WTC11 (cell line): ENCODE data around the gene DDC.

Experiments
- CBFB ChIP-seq: sonication (generic); formaldehyde crosslinking; IDR thresholded peaks from 2 replicates; pipeline ENCODE4 v1.8.1; 2022; ENCODE audit warnings: mild to moderate bottlenecking, low read depth, missing genetic modification reagents
- CREB1 ChIP-seq: sonication (generic); formaldehyde crosslinking; IDR thresholded peaks from 2 replicates; pipeline ENCODE4 v1.8.0; 2023; ENCODE audit warnings: mild to moderate bottlenecking, missing genetic modification reagents
- CREM ChIP-seq: sonication (generic); formaldehyde crosslinking; IDR thresholded peaks from 2 replicates; pipeline ENCODE4 v1.8.1; 2022; ENCODE audit warnings: mild to moderate bottlenecking, missing genetic modification reagents, moderate library complexity
- ELF4 ChIP-seq: sonication (generic); formaldehyde crosslinking; IDR thresholded peaks from 2 replicates; pipeline ENCODE4 v1.8.1; 2022; ENCODE audit warnings: low read depth, mild to moderate bottlenecking, moderate library complexity, missing genetic modification reagents
- ESRRA ChIP-seq: sonication (generic); formaldehyde crosslinking; IDR thresholded peaks from 2 replicates; pipeline ENCODE4 v1.8.1; 2022; ENCODE audit warnings: mild to moderate bottlenecking, missing genetic modification reagents, borderline replicate concordance
- NR2C2 ChIP-seq: sonication (generic); formaldehyde crosslinking; IDR thresholded peaks from 2 replicates; pipeline ENCODE4 v1.8.0; 2022; ENCODE audit warnings: mild to moderate bottlenecking, missing genetic modification reagents
- NR3C1 ChIP-seq: sonication (generic); formaldehyde crosslinking; conservative IDR thresholded peaks from 2 replicates; pipeline ENCODE4 v1.8.1; 2023; ENCODE audit warnings: low read depth, mild to moderate bottlenecking, missing genetic modification reagents
- SP1 ChIP-seq: sonication (generic); formaldehyde crosslinking; conservative IDR thresholded peaks from 2 replicates; pipeline ENCODE4 v1.8.1; 2022; ENCODE audit warnings: missing genetic modification reagents
- TEAD4 ChIP-seq: sonication (generic); formaldehyde crosslinking; IDR thresholded peaks from 2 replicates; pipeline ENCODE4 v1.8.0; 2022; ENCODE audit warnings: mild to moderate bottlenecking, missing genetic modification reagents
- ZNF138 ChIP-seq: sonication (generic); formaldehyde crosslinking; conservative IDR thresholded peaks from 2 replicates; pipeline ENCODE4 v1.8.1; 2022; ENCODE audit warnings: mild to moderate bottlenecking, moderate library complexity, missing genetic modification reagents
- TF ChIP-seq, protein P1 (sequence below): fragments of 200-600 bp; IDR thresholded peaks from 2 replicates; pipeline ENCODE4 v1.8.0; 2022; ENCODE audit warnings: antibody characterized with exemption
- TF ChIP-seq, protein P2 (sequence below): sonication (generic); formaldehyde crosslinking; conservative IDR thresholded peaks from 2 replicates; pipeline ENCODE4 v1.8.1; 2022; ENCODE audit warnings: mild to moderate bottlenecking, missing genetic modification reagents
- TF ChIP-seq, protein P3 (sequence below): sonication (generic); formaldehyde crosslinking; IDR thresholded peaks from 2 replicates; pipeline ENCODE4 v1.8.0; 2022; ENCODE audit warnings: mild to moderate bottlenecking, missing genetic modification reagents
- TF ChIP-seq, protein P4 (sequence below): sonication (generic); formaldehyde crosslinking; IDR thresholded peaks from 2 replicates; pipeline ENCODE4 v1.8.1; 2023; ENCODE audit warnings: mild to moderate bottlenecking, missing genetic modification reagents, moderate library complexity

DNA sequence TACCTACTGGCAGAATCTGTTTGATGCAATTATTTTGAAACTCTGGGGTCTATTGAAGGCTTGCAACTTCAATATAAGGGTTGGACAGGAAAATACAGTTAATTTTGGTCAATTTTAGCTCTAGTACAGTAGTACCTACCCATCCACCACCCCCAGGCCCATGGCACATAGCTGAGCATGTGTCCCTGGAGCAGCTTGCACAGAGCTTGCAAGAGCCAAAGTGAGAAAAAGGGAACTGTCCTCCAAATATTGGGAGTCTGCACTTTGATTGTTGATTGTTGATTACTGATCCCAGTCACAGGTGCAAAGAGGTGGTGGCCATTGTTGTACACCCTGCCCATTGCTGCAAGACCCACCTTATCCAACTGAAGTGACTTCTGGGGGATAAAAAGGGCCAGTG is 52.8 kb downstream of the DDC start:
- TF ChIP-seq, protein P1, sequence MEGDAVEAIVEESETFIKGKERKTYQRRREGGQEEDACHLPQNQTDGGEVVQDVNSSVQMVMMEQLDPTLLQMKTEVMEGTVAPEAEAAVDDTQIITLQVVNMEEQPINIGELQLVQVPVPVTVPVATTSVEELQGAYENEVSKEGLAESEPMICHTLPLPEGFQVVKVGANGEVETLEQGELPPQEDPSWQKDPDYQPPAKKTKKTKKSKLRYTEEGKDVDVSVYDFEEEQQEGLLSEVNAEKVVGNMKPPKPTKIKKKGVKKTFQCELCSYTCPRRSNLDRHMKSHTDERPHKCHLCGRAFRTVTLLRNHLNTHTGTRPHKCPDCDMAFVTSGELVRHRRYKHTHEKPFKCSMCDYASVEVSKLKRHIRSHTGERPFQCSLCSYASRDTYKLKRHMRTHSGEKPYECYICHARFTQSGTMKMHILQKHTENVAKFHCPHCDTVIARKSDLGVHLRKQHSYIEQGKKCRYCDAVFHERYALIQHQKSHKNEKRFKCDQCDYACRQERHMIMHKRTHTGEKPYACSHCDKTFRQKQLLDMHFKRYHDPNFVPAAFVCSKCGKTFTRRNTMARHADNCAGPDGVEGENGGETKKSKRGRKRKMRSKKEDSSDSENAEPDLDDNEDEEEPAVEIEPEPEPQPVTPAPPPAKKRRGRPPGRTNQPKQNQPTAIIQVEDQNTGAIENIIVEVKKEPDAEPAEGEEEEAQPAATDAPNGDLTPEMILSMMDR = no peak
- TF ChIP-seq, protein P2, sequence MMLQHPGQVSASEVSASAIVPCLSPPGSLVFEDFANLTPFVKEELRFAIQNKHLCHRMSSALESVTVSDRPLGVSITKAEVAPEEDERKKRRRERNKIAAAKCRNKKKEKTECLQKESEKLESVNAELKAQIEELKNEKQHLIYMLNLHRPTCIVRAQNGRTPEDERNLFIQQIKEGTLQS = no peak
- no peak for TF ChIP-seq CREM
- TF ChIP-seq ESRRA (CRISPR knock-in tag) = no peak
- no peak for TF ChIP-seq TEAD4
- TF ChIP-seq, protein P3, sequence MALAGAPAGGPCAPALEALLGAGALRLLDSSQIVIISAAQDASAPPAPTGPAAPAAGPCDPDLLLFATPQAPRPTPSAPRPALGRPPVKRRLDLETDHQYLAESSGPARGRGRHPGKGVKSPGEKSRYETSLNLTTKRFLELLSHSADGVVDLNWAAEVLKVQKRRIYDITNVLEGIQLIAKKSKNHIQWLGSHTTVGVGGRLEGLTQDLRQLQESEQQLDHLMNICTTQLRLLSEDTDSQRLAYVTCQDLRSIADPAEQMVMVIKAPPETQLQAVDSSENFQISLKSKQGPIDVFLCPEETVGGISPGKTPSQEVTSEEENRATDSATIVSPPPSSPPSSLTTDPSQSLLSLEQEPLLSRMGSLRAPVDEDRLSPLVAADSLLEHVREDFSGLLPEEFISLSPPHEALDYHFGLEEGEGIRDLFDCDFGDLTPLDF (CRISPR knock-in tag) = no peak
- no peak for TF ChIP-seq ZNF138 (CRISPR knock-in tag)
- no peak for TF ChIP-seq NR2C2 (CRISPR knock-in tag)
- TF ChIP-seq, protein P4, sequence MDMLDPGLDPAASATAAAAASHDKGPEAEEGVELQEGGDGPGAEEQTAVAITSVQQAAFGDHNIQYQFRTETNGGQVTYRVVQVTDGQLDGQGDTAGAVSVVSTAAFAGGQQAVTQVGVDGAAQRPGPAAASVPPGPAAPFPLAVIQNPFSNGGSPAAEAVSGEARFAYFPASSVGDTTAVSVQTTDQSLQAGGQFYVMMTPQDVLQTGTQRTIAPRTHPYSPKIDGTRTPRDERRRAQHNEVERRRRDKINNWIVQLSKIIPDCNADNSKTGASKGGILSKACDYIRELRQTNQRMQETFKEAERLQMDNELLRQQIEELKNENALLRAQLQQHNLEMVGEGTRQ = no peak
- TF ChIP-seq SP1 (CRISPR knock-in tag) = no peak
- no peak for TF ChIP-seq CBFB
- TF ChIP-seq NR3C1 (CRISPR knock-in tag) = no peak
- TF ChIP-seq CREB1 (CRISPR knock-in tag) = no peak
- no peak for TF ChIP-seq ELF4 (CRISPR knock-in tag)
